GM13976 (cell line): ENCODE results near the gene NRIP2.

Experiments used
- DNase-seq: peaks from one replicate; pipeline ENCODE4 v3.0.0; 2012; ENCODE audit warnings: low spot score
- in situ Hi-C: fragments of 300-500 bp; cut with MboI; formaldehyde crosslinking; loops from one replicate; pipeline ENCODE4 v1.12.0; 2022; ENCODE audit warnings: low sequenced_read_pairs, mixed read lengths, inconsistent platforms; ENCODE audit not compliant: unreplicated experiment
- TF ChIP-seq, protein P1 (sequence below): IDR thresholded peaks from 2 replicates; pipeline ENCODE4 v1.5.1; 2012; ENCODE audit warnings: borderline replicate concordance, mild to moderate bottlenecking; ENCODE audit not compliant: insufficient read depth; ENCODE audit errors: extremely low read depth, missing control alignments, control extremely low read depth

The NRIP2 gene

DNA sequence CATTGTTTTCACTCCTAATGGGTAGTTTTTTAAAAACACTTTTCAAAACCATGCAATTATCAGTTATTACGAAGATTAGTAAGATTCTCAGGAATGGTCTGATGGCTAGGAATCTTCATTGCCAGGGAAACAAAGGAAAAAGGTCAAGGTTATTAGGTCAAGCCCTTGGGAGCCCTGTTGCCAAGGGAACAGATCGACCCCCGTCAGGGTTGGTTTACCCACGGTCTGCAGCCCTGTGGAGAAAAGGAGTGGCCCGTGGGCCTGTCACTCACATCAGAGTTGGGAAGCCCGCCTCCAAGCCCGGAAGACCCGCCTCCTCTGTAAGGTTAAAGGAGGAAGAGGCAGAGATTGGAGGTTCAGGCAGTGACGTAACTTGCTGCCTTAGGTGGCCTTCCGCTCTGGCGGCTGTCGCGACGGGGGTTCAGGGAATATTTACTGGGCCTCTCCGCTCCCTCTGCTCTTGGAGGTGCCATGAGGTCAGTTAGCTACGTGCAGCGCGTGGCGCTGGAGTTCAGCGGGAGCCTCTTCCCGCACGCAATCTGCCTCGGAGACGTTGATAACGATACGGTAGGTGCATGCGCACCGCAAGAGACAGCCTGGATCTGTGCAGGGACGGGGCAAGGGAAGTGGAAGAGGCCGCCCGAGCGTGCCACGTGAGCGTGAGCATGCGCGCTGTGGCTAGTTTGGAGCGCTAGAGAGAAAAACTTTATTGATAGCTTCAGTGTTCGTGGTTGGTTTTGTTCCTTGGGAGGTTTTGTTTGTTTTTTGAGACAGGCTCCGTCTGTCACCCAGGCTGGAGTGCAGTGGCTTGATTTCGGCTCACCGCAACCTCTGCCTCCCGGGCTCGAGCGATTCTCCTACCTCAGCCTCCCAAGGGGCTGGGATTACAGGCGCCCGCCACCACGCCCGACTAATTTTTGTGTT, 22.3 kb downstream of the NRIP2 start, which contains the start of gene ITFG2:
ITFG2 (plus strand) TSS at position 379 of the 924 bp plus-strand sequence; CDS start at position 472, 93 bp downstream.
- TF ChIP-seq, protein P1, sequence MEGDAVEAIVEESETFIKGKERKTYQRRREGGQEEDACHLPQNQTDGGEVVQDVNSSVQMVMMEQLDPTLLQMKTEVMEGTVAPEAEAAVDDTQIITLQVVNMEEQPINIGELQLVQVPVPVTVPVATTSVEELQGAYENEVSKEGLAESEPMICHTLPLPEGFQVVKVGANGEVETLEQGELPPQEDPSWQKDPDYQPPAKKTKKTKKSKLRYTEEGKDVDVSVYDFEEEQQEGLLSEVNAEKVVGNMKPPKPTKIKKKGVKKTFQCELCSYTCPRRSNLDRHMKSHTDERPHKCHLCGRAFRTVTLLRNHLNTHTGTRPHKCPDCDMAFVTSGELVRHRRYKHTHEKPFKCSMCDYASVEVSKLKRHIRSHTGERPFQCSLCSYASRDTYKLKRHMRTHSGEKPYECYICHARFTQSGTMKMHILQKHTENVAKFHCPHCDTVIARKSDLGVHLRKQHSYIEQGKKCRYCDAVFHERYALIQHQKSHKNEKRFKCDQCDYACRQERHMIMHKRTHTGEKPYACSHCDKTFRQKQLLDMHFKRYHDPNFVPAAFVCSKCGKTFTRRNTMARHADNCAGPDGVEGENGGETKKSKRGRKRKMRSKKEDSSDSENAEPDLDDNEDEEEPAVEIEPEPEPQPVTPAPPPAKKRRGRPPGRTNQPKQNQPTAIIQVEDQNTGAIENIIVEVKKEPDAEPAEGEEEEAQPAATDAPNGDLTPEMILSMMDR, result no peak
- in situ Hi-C loops, result no loop called here
- DNase-seq, result peak; percentile 95

- in situ Hi-C loops, result no loop called here
- TF ChIP-seq, protein P1, result no peak
- no peak for DNase-seq
Measured at GRCh38 chr12:2811801-2812200, 23.0 kb downstream of the NRIP2 start.

GRCh38 chr12:2806700-2807099, 28.1 kb downstream of the NRIP2 start:
- no peak for DNase-seq
- TF ChIP-seq, protein P1, result no peak
- in situ Hi-C loops, result no loop called here

GRCh38 chr12:2805143-2805520, 29.7 kb downstream of the NRIP2 start:
- DNase-seq, result no peak
- TF ChIP-seq, protein P1, result no peak
- in situ Hi-C loops, result no loop called here

GRCh38 chr12:2804393-2805142, 30.3 kb downstream of the NRIP2 start:
- TF ChIP-seq, protein P1, result no peak
- in situ Hi-C loops, result no loop called here
- DNase-seq, result no peak

GRCh38 chr12:2803635-2804392, 31.0 kb downstream of the NRIP2 start:
- peak; percentile 54 for DNase-seq
- in situ Hi-C loops, result no loop called here
- TF ChIP-seq, protein P1, result no peak
